Progenitor cell of endocrine pancreas (in vitro differentiated cells): ENCODE measurements around the gene ZSWIM5. TPM values are rescaled to one million over a fixed set of nuclear protein-coding genes. Genes with fewer than 3 reads are reported as not detected.
"Not testable (repeated sequence)": the region's sequence is repeated elsewhere in the genome, so short reads cannot be mapped to it uniquely, and the experiment has no call there.

Source experiments
- DNase-seq: peaks from one replicate; pipeline ENCODE4 v3.0.0; 2021; ENCODE audit warnings: low spot score; ENCODE audit not compliant: unreplicated experiment
- H3K27ac Mint-ChIP-seq: 2 replicates; pipeline ENCODE4 v1.8.0; 2021; ENCODE audit warnings: mild to moderate bottlenecking, moderate library complexity, mixed read lengths
- H3K27me3 Mint-ChIP-seq: 2 replicates; pipeline ENCODE4 v1.8.0; 2021; ENCODE audit warnings: mixed read lengths
- H3K36me3 Mint-ChIP-seq: 2 replicates; pipeline ENCODE4 v1.8.0; 2022; ENCODE audit warnings: mixed read lengths; ENCODE audit not compliant: insufficient read depth
- H3K4me1 Mint-ChIP-seq: 2 replicates; pipeline ENCODE4 v1.8.0; 2021; ENCODE audit warnings: low read depth, mixed read lengths
- H3K4me3 Mint-ChIP-seq: 2 replicates; pipeline ENCODE4 v1.8.0; 2021; ENCODE audit warnings: low read depth, mild to moderate bottlenecking, moderate library complexity, mixed read lengths
- H3K9me3 Mint-ChIP-seq: 2 replicates; pipeline ENCODE4 v1.8.0; 2021; ENCODE audit warnings: low read depth, mixed read lengths
- total RNA-seq: library from RNA; stranded (reverse); gene quantifications from 2 replicates; pipeline ENCODE4 v1.2.1, GENCODE V29; 2021
- TF ChIP-seq, protein P1 (sequence below): fragments of 200-600 bp; sonication (generic); IDR thresholded peaks from one replicate; pipeline ENCODE4 v1.5.0; 2021; ENCODE audit warnings: antibody characterized with exemption, mild to moderate bottlenecking; ENCODE audit not compliant: unreplicated experiment

ZSWIM5 gene
- total RNA-seq, 1 donor from 2014 or later, result 9.2 TPM

DNA sequence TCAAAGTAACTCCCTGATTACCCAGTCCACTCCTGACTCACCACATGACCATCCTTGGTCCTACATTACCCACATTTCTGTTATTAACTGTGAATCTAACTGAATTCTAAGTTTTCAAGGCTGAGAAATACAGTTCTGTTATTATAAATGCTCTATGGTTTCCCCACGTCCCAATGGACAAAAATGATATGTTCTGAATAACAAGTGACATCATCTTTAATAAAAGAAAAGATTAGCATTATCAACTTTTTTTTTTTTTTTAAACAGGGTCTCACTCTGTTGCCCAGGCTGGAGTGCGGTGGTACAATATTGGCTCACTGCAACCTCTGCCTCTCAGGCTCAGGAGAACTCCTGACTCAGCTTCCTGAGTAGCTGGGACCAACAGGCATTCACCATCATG lies 59.6 kb downstream of the ZSWIM5 start:
- H3K9me3 Mint-ChIP-seq, result no peaks in the 10 kb centered on the region
- H3K4me1 Mint-ChIP-seq, result no peaks in the 10 kb centered on the region
- no peaks in the 10 kb centered on the region for H3K36me3 Mint-ChIP-seq
- DNase-seq, result no peak
- H3K27me3 Mint-ChIP-seq, result no peaks in the 10 kb centered on the region
- TF ChIP-seq, protein P1, sequence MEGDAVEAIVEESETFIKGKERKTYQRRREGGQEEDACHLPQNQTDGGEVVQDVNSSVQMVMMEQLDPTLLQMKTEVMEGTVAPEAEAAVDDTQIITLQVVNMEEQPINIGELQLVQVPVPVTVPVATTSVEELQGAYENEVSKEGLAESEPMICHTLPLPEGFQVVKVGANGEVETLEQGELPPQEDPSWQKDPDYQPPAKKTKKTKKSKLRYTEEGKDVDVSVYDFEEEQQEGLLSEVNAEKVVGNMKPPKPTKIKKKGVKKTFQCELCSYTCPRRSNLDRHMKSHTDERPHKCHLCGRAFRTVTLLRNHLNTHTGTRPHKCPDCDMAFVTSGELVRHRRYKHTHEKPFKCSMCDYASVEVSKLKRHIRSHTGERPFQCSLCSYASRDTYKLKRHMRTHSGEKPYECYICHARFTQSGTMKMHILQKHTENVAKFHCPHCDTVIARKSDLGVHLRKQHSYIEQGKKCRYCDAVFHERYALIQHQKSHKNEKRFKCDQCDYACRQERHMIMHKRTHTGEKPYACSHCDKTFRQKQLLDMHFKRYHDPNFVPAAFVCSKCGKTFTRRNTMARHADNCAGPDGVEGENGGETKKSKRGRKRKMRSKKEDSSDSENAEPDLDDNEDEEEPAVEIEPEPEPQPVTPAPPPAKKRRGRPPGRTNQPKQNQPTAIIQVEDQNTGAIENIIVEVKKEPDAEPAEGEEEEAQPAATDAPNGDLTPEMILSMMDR, result no peak
- no peak overlapping the region for H3K27ac Mint-ChIP-seq
- H3K4me3 Mint-ChIP-seq, result no peak overlapping the region

- Mint-ChIP-seq H3K4me1 (no peaks in the 10 kb centered on the region), H3K36me3 (no peaks in the 10 kb centered on the region), H3K4me3 (no peak overlapping the region), H3K27me3 (no peaks in the 10 kb centered on the region), H3K27ac (no peak overlapping the region), H3K9me3 (no peaks in the 10 kb centered on the region)
- TF ChIP-seq, protein P1, result no peak
- DNase-seq, result no peak
Observed at GRCh38 chr1:45141247-45142003, 65.0 kb downstream of the ZSWIM5 start.

DNA sequence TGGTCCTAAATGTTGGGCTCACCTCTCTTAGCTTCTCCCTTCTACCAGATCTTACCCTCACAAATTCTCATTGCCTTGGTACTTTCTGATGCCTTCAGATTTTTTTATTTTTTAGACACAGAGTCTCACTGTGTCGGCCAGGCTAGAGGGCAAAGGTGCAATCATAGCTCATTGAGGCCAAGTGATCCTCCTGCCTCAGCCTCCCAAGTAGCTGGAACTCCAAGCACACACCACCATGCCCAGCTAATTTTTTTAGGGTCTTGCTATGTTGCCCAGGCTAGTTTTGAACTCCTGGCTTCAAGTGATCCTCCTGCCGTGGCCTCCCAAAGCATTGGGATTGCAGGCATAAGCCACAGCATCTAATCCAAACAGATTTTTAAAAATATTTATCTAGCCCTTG lies 69.4 kb downstream of the ZSWIM5 start:
- H3K27ac Mint-ChIP-seq, result peak overlapping the region; percentile 7
- no peaks in the 10 kb centered on the region for H3K9me3 Mint-ChIP-seq
- no peaks in the 10 kb centered on the region for H3K36me3 Mint-ChIP-seq
- TF ChIP-seq, protein P1, result no peak
- peaks cover 6% of the 10 kb centered on the region for H3K4me1 Mint-ChIP-seq
- H3K4me3 Mint-ChIP-seq, result no peak overlapping the region
- DNase-seq, result no peak
- H3K27me3 Mint-ChIP-seq, result no peaks in the 10 kb centered on the region

DNA sequence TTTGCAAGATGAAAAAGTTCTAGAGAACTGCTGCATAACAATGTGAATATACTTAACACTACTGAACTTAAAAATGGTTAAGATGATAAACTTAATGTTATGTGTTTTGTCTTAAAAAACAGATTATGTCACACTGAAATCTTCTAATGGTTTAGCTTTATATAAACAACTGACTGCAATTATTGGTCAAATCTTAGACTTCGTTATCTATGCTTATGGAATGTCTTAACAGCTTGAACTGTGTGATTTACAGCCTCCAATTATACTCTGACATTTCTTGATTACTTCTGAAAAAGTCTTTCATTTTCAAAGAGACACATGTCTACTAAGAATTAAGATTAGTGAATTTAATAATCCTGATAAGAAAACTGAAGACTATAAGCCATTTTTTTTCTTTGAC lies 71.1 kb downstream of the ZSWIM5 start:
- Mint-ChIP-seq H3K4me3 (no peak overlapping the region), H3K36me3 (no peaks in the 10 kb centered on the region), H3K4me1 (peaks cover 6% of the 10 kb centered on the region), H3K27ac (no peak overlapping the region), H3K9me3 (no peaks in the 10 kb centered on the region), H3K27me3 (no peaks in the 10 kb centered on the region)
- no peak for DNase-seq
- TF ChIP-seq, protein P1, result no peak

- Mint-ChIP-seq H3K27ac (peak overlapping the region; percentile 21), H3K4me1 (peaks cover 6% of the 10 kb centered on the region), H3K4me3 (no peak overlapping the region), H3K9me3 (no peaks in the 10 kb centered on the region), H3K27me3 (no peaks in the 10 kb centered on the region), H3K36me3 (no peaks in the 10 kb centered on the region)
- TF ChIP-seq, protein P1, result no peak
- no peak for DNase-seq
Observed at GRCh38 chr1:45134461-45134873, 71.9 kb downstream of the ZSWIM5 start.

DNA sequence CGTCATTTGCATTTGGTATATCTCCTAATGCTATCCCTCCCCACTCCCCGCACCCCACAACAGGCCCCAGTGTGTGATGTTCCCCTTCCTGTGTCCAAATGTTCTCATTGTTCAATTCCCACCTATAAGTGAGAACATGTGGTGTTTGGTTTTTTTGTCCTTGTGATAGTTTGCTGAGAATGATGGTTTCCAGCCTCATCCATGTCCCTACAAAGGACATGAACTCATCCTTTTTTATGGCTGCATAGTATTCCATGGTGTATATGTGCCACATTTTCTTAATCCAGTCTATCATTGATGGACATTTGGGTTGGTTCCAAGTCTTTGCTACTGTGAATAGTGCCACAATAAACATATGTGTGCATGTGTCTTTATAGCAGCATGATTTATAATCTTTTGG lies 73.7 kb downstream of the ZSWIM5 start:
- H3K27ac Mint-ChIP-seq, H3K27me3 Mint-ChIP-seq, H3K36me3 Mint-ChIP-seq, H3K9me3 Mint-ChIP-seq, DNase-seq, H3K4me1 Mint-ChIP-seq, H3K4me3 Mint-ChIP-seq: not testable (repeated sequence)
